H1 (cell line): ENCODE results near the gene PBX3. TPM values are rescaled to one million over a fixed set of nuclear protein-coding genes. Genes with fewer than 3 reads are reported as not detected.

ENCODE experiments used
- CTCF ChIA-PET: fragments of 300-600 bp; sonication (Branson Sonifier 250); formaldehyde crosslinking; loops from one replicate; lab custom pipeline; 2021; ENCODE audit not compliant: partially characterized antibody; lab: Charles Lee
- POLR2A ChIA-PET: fragments of 300-600 bp; sonication (Branson Sonifier 250); formaldehyde crosslinking; loops from one replicate; lab custom pipeline; 2021; ENCODE audit warnings: inconsistent platforms; ENCODE audit not compliant: partially characterized antibody; lab: Charles Lee
- DNase-seq, 2 experiments: peaks; one replicate each; pipeline versions ENCODE4 v3.0.0 to v3.0.0-alpha.2; 2010 to 2022; ENCODE audit warnings: low spot score in 2 of 2, low read depth in 1 of 2, mixed read lengths in 1 of 2
- FAIRE-seq: peaks from 2 replicates; lab custom pipeline; 2011; peaks lifted over from hg19 to GRCh38; lab: Jason Lieb, UNC
- H2AFZ ChIP-seq: 2 replicates; pipeline ENCODE4 v1.8.1; 2012; ENCODE audit warnings: low read length, inconsistent platforms
- H2AK5ac ChIP-seq: 2 replicates; pipeline ENCODE4 v1.6.1; 2013; ENCODE audit warnings: low read depth, low read length
- H2BK120ac ChIP-seq: replicated peaks from 2 replicates; pipeline ENCODE3; 2013; ENCODE audit warnings: low read depth, low read length, inconsistent platforms
- H2BK12ac ChIP-seq: 2 replicates; pipeline ENCODE4 v1.6.1; 2013; ENCODE audit warnings: low read depth, low read length
- H2BK15ac ChIP-seq: 2 replicates; pipeline ENCODE4 v1.6.1; 2013; ENCODE audit warnings: low read length
- H2BK20ac ChIP-seq: 2 replicates; pipeline ENCODE4 v1.6.1; 2013; ENCODE audit warnings: low read length
- H2BK5ac ChIP-seq: 2 replicates; pipeline ENCODE4 v1.6.1; 2013; ENCODE audit warnings: low read depth, low read length
- H3K14ac ChIP-seq: 2 replicates; pipeline ENCODE4 v1.6.1; 2013; ENCODE audit warnings: inconsistent platforms; ENCODE audit not compliant: insufficient read length
- H3K18ac ChIP-seq: 2 replicates; pipeline ENCODE4 v1.6.1; 2013; ENCODE audit warnings: low read length; ENCODE audit errors: extremely low read depth
- H3K23ac ChIP-seq: 2 replicates; pipeline ENCODE4 v1.6.1; 2013; ENCODE audit warnings: inconsistent platforms; ENCODE audit not compliant: insufficient read length
- H3K23me2 ChIP-seq: 2 replicates; pipeline ENCODE4 v1.6.1; 2013; ENCODE audit warnings: low read depth, low read length
- H3K27ac ChIP-seq: 2 replicates; pipeline ENCODE4 v1.6.1; 2011; ENCODE audit warnings: low read depth, low read length, inconsistent platforms
- H3K27me3 ChIP-seq, 4 experiments: replicated peaks in 1 of 4; 1 replicate in 1 of 4; 2 replicates in 3 of 4; pipeline versions ENCODE4 v1.6.1 to v1.8.1; 2011 to 2013; ENCODE audit warnings: low read length in 3 of 4, mild to moderate bottlenecking in 3 of 4, inconsistent platforms in 2 of 4, mixed read lengths in 2 of 4, moderate library complexity in 1 of 4; ENCODE audit not compliant: control insufficient read depth in 3 of 4, insufficient read depth in 3 of 4; ENCODE audit errors: extremely low read depth in 1 of 4
- H3K36me3 ChIP-seq, 4 experiments: 2 replicates each; pipeline versions ENCODE4 v1.6.1 to v1.8.1; 2011 to 2013; ENCODE audit warnings: mild to moderate bottlenecking in 4 of 4, low read length in 3 of 4, moderate library complexity in 2 of 4, control low read depth in 1 of 4, inconsistent platforms in 1 of 4; ENCODE audit not compliant: insufficient read depth in 4 of 4, control insufficient read depth in 2 of 4
- H3K4ac ChIP-seq: replicated peaks from 2 replicates; pipeline ENCODE3; 2013; ENCODE audit warnings: low read length, low read depth, mixed read lengths, inconsistent platforms; ENCODE audit not compliant: insufficient read length
- H3K4me1 ChIP-seq, 4 experiments: replicated peaks in 1 of 4; 1 replicate in 1 of 4; 2 replicates in 3 of 4; pipeline versions ENCODE4 v1.6.1 to v1.8.1; 2011 to 2013; ENCODE audit warnings: low read length in 3 of 4, inconsistent platforms in 2 of 4, mixed read lengths in 1 of 4; ENCODE audit not compliant: insufficient read depth in 4 of 4, control insufficient read depth in 3 of 4
- H3K4me2 ChIP-seq, 2 experiments: 2 replicates each; pipeline versions ENCODE4 v1.6.1 to v1.8.1; 2011 to 2013; ENCODE audit warnings: low read depth in 2 of 2, low read length in 2 of 2, control low read depth in 1 of 2, inconsistent platforms in 1 of 2, mild to moderate bottlenecking in 1 of 2; ENCODE audit not compliant: insufficient read depth in 1 of 2
- H3K4me3 ChIP-seq, 4 experiments: fragments of 200-600, 300-600 bp in 1 of 4; sonication (generic), shearing (Covaris generic), sonication (Bioruptor Twin) in 1 of 4; 2 replicates each; pipeline versions ENCODE4 v1.5.1 to v1.8.1; 2011 to 2016; ENCODE audit warnings: low read length in 4 of 4, low read depth in 3 of 4, control low read depth in 2 of 4, inconsistent platforms in 2 of 4, mild to moderate bottlenecking in 2 of 4, mixed read lengths in 1 of 4, moderate library complexity in 1 of 4; ENCODE audit not compliant: insufficient read depth in 2 of 4; ENCODE audit errors: extremely low read depth in 1 of 4
- H3K56ac ChIP-seq: replicated peaks from 2 replicates; pipeline ENCODE3; 2013; ENCODE audit warnings: low read depth, mild to moderate bottlenecking, mixed read lengths, low read length, inconsistent platforms; ENCODE audit not compliant: insufficient read length
- H3K79me1 ChIP-seq: 2 replicates; pipeline ENCODE4 v1.6.1; 2013; ENCODE audit warnings: low read depth, low read length, control low read depth
- H3K79me2 ChIP-seq, 2 experiments: 2 replicates each; pipeline versions ENCODE4 v1.6.1 to v1.8.1; 2012 to 2013; ENCODE audit warnings: low read length in 2 of 2, mild to moderate bottlenecking in 2 of 2, inconsistent platforms in 1 of 2; ENCODE audit not compliant: insufficient read depth in 2 of 2, control insufficient read depth in 1 of 2
- H3K9ac ChIP-seq, 4 experiments: replicated peaks in 1 of 4; 1 replicate in 1 of 4; 2 replicates in 3 of 4; pipeline versions ENCODE4 v1.6.1 to v1.8.1; 2011 to 2013; ENCODE audit warnings: low read depth in 3 of 4, low read length in 3 of 4, control low read depth in 2 of 4, mild to moderate bottlenecking in 2 of 4, moderate library complexity in 2 of 4, inconsistent platforms in 1 of 4; ENCODE audit errors: extremely low read depth in 1 of 4
- H3K9me3 ChIP-seq, 2 experiments: 2 replicates each; pipeline versions ENCODE4 v1.6.1 to v1.8.1; 2012 to 2013; ENCODE audit warnings: mild to moderate bottlenecking in 2 of 2, moderate library complexity in 2 of 2, control low read depth in 1 of 2, inconsistent platforms in 1 of 2, low read depth in 1 of 2, low read length in 1 of 2, mixed read lengths in 1 of 2; ENCODE audit not compliant: insufficient read depth in 2 of 2
- H4K20me1 ChIP-seq, 2 experiments: replicated peaks in 1 of 2; 2 replicates each; pipeline versions ENCODE3 to v1.8.1; 2011 to 2013; ENCODE audit warnings: inconsistent platforms in 2 of 2, low read length in 2 of 2, mild to moderate bottlenecking in 1 of 2; ENCODE audit not compliant: insufficient read depth in 2 of 2, control insufficient read depth in 1 of 2
- H4K5ac ChIP-seq: 2 replicates; pipeline ENCODE4 v1.6.1; 2013; ENCODE audit warnings: low read length, low read depth, mixed read lengths, inconsistent platforms; ENCODE audit not compliant: insufficient read length
- H4K8ac ChIP-seq: 2 replicates; pipeline ENCODE4 v1.8.0; 2013; ENCODE audit warnings: mild to moderate bottlenecking, moderate library complexity, low read length, inconsistent platforms; ENCODE audit not compliant: insufficient read depth; ENCODE audit errors: extremely low read depth
- H4K91ac ChIP-seq: replicated peaks from 2 replicates; pipeline ENCODE3; 2013; ENCODE audit warnings: low read length, mixed read lengths, inconsistent platforms; ENCODE audit not compliant: insufficient read length
- ATF2 ChIP-seq: IDR thresholded peaks from 2 replicates; pipeline ENCODE4 v1.6.1; 2012; ENCODE audit warnings: low read length, inconsistent platforms
- CHD2 ChIP-seq: IDR thresholded peaks from 2 replicates; pipeline ENCODE4 v1.6.1; 2012; ENCODE audit warnings: low read length, improper control_type of control experiment
- RAD21 ChIP-seq, 2 experiments: IDR thresholded peaks in 1 of 2; conservative IDR thresholded peaks in 1 of 2; 2 replicates each; pipeline ENCODE4 v1.6.1; 2011; ENCODE audit warnings: low read depth in 2 of 2, low read length in 2 of 2, improper control_type of control experiment in 1 of 2, inconsistent platforms in 1 of 2, mild to moderate bottlenecking in 1 of 2, moderate library complexity in 1 of 2
- SIX5 ChIP-seq: IDR thresholded peaks from 2 replicates; pipeline ENCODE4 v1.6.1; 2011; ENCODE audit warnings: mild to moderate bottlenecking, low read depth, low read length
- WGBS, 2 experiments: shearing (Covaris generic) in 1 of 2; methylation state at CpG; one replicate each; pipeline versions ENCODE4 v1.1.6 to v1.1.7; 2013 to 2015; ENCODE audit warnings: low lambda C conversion rate in 2 of 2, mixed read lengths in 2 of 2, inconsistent platforms in 1 of 2, low coverage in 1 of 2, missing lambda C conversion rate in 1 of 2; ENCODE audit not compliant: insufficient replicate concordance in 2 of 2, insufficient coverage in 1 of 2, insufficient read length in 1 of 2; ENCODE audit errors: extremely low coverage in 1 of 2, missing lambda C conversion rate in 1 of 2; 5-methylcytosine and 5-hydroxymethylcytosine counted together
- polyA plus RNA-seq, 7 experiments: library from polyadenylated mRNA; depleted of rRNA in 3 of 7; stranded (reverse) in 5 of 7; unstranded in 2 of 7; fragments of >200 nt in 5 of 7; fragments of 200-250 nt in 2 of 7; gene quantifications; 1 replicate in 5 of 7; 2 replicates in 1 of 7; 4 replicates in 1 of 7; pipeline versions ENCODE4 v1.2.1 to v1.2.3, GENCODE V29; 2011 to 2013; ENCODE audit warnings: missing spikeins in 2 of 7, mixed read lengths in 2 of 7
- total RNA-seq: library from RNA; stranded (reverse); fragmentation: NEBNext Ultra II Directional; extraction: Animal tissue kit (Norgen Biotek cat#: 25700); gene quantifications from 2 replicates; pipeline ENCODE4 v1.2.1, GENCODE V29; 2021

PBX3 gene
- total and polyA plus RNA-seq, 2 of the 8 experiments (the other 6 are each of a cell fraction or from before 2014, with no cell fraction given): 22.7 to 44.3 TPM

- H3K4me3 ChIP-seq: no peak overlapping the region
- H2BK20ac ChIP-seq: no peak overlapping the region
- no peak overlapping the region for H2AFZ ChIP-seq
- H3K4me2 ChIP-seq: no peak overlapping the region
- H3K79me2 ChIP-seq: peaks cover 0 to 37% of the 10 kb centered on the region in 2 experiments; a peak in 3 of 4 replicates
- no peak overlapping the region for H3K56ac ChIP-seq
- H3K27me3 ChIP-seq: no peaks in the 10 kb centered on the region
- CTCF ChIA-PET: no interaction called here
- no peak overlapping the region for H3K9ac ChIP-seq
- no peak overlapping the region for H3K14ac ChIP-seq
- no peak overlapping the region for H2BK12ac ChIP-seq
- H3K23ac ChIP-seq: no peak overlapping the region
- no peak overlapping the region for H4K91ac ChIP-seq
- H3K4me1 ChIP-seq: no peaks in the 10 kb centered on the region
- no peak overlapping the region for H2AK5ac ChIP-seq
- WGBS, 2 experiments: 93% methylated on average over 2 of the region's 2 CpGs; no CpG with 5 or more reads in 1 of the 2 experiments
- H3K36me3 ChIP-seq: no peaks in the 10 kb centered on the region
- no peaks in the 10 kb centered on the region for H3K9me3 ChIP-seq
- no peaks in the 10 kb centered on the region for H3K23me2 ChIP-seq
- no peak overlapping the region for H2BK15ac ChIP-seq
- no peak overlapping the region for H4K5ac ChIP-seq
- no peak for FAIRE-seq
- DNase-seq: no peak
- H3K79me1 ChIP-seq: no peaks in the 10 kb centered on the region
- H2BK120ac ChIP-seq: no peak overlapping the region
- POLR2A ChIA-PET: no interaction called here
- peaks cover 2 to 3% of the 10 kb centered on the region in 2 experiments for H4K20me1 ChIP-seq
- no peak overlapping the region for H3K4ac ChIP-seq
- no peak overlapping the region for H4K8ac ChIP-seq
- H3K18ac ChIP-seq: no peak overlapping the region
- no peak overlapping the region for H3K27ac ChIP-seq
- no peak overlapping the region for H2BK5ac ChIP-seq
- TF ChIP-seq CHD2 (no peak), RAD21 (IDR thresholded peaks at IDR 0.05 in 1 of 2, conservative IDR thresholded peaks at IDR 0.05 in 1 of 2; ENCODE audit: low read depth in 2 of 2, low read length in 2 of 2) (no peak), ATF2 (no peak), SIX5 (no peak)
Observed at GRCh38 chr9:125822902-125823301, 75.7 kb downstream of the PBX3 start.
